ENCODE data around the gene TMEM131L.

DNA sequence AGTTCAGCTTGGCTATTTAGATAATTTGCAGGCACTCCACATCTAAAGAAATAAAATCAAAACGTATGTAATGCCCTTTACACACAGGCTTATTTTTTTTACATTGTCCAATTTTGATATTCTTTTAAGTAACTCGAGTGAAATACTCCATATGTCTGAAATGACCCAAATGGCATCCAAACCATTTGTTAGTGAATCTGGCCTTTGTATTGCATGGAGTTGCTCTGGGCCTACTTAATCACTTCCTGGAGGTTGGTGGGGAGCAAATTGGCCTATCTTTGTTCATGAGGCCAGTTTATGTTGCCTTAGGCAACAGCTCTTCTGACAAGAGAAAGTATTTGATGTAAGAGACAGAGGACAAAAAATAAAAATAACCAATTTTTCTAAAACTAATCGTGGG is 47.6 kb upstream of the TMEM131L start:
- TF ChIP-seq POLR2AphosphoS5 (IDR thresholded peaks at IDR 0.05) (no peak), CTCF (IDR thresholded peaks at IDR 0.05) (no peak), POLR2A (IDR thresholded peaks at IDR 0.05) (no peak)
